ENCODE measurements around the gene MX2.

- TF ChIP-seq CTCF (IDR thresholded peaks at IDR 0.05), result no peak
- TF ChIP-seq, protein P1, sequence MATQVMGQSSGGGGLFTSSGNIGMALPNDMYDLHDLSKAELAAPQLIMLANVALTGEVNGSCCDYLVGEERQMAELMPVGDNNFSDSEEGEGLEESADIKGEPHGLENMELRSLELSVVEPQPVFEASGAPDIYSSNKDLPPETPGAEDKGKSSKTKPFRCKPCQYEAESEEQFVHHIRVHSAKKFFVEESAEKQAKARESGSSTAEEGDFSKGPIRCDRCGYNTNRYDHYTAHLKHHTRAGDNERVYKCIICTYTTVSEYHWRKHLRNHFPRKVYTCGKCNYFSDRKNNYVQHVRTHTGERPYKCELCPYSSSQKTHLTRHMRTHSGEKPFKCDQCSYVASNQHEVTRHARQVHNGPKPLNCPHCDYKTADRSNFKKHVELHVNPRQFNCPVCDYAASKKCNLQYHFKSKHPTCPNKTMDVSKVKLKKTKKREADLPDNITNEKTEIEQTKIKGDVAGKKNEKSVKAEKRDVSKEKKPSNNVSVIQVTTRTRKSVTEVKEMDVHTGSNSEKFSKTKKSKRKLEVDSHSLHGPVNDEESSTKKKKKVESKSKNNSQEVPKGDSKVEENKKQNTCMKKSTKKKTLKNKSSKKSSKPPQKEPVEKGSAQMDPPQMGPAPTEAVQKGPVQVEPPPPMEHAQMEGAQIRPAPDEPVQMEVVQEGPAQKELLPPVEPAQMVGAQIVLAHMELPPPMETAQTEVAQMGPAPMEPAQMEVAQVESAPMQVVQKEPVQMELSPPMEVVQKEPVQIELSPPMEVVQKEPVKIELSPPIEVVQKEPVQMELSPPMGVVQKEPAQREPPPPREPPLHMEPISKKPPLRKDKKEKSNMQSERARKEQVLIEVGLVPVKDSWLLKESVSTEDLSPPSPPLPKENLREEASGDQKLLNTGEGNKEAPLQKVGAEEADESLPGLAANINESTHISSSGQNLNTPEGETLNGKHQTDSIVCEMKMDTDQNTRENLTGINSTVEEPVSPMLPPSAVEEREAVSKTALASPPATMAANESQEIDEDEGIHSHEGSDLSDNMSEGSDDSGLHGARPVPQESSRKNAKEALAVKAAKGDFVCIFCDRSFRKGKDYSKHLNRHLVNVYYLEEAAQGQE (IDR thresholded peaks at IDR 0.05; ENCODE audit: insufficient read depth in 1 of 2, low read depth in 2 of 2, low read length in 1 of 2), result no peak
These were observed 23.4 kb upstream of the MX2 start for GRCh38 chr21:41338455-41338854.
